GM23338 (cell line): Measurements from ENCODE around the gene PCDHGB3. TPM values are rescaled to one million over a fixed set of nuclear protein-coding genes. Genes with fewer than 3 reads are reported as not detected.

ENCODE experiments used
- ATAC-seq: fragments of 200-7000 bp; cut with Tn5 transposase; 3 replicates; pipeline ENCODE4 v1.9.1; 2020
- DNase-seq: peaks from one replicate; pipeline ENCODE4 v3.0.0-alpha.2; 2015; ENCODE audit warnings: low spot score
- H2AFZ ChIP-seq: fragments of 200-600 bp; sonication (generic); 2 replicates; pipeline ENCODE4 v1.8.0; 2016; ENCODE audit warnings: antibody characterized with exemption, mild to moderate bottlenecking, moderate library complexity
- H3F3A ChIP-seq: fragments of 200-600 bp; sonication (generic); replicated peaks from 2 replicates; pipeline ENCODE4 v1.8.0; 2017; ENCODE audit warnings: antibody characterized with exemption, mixed run types, low read depth
- H3K27ac ChIP-seq: fragments of 200-600 bp; sonication (generic); 2 replicates; pipeline ENCODE4 v1.6.1; 2016; ENCODE audit warnings: low read depth
- H3K27me3 ChIP-seq: fragments of 200-600 bp; sonication (generic); 2 replicates; pipeline ENCODE4 v1.8.0; 2016; ENCODE audit warnings: mild to moderate bottlenecking, mixed run types, moderate library complexity; ENCODE audit not compliant: insufficient read depth
- H3K36me3 ChIP-seq: fragments of 200-600 bp; sonication (generic); 2 replicates; pipeline ENCODE4 v1.8.0; 2016; ENCODE audit warnings: mild to moderate bottlenecking; ENCODE audit not compliant: insufficient read depth
- H3K4me1 ChIP-seq: fragments of 200-600 bp; sonication (generic); 2 replicates; pipeline ENCODE4 v1.8.0; 2016; ENCODE audit warnings: mild to moderate bottlenecking, moderate library complexity; ENCODE audit not compliant: insufficient read depth
- H3K4me2 ChIP-seq: fragments of 200-600 bp; sonication (generic); 2 replicates; pipeline ENCODE4 v1.7.1; 2017; ENCODE audit warnings: mixed run types
- H3K4me3 ChIP-seq: fragments of 200-600 bp; sonication (generic); 2 replicates; pipeline ENCODE4 v1.6.1; 2016; ENCODE audit warnings: mixed run types
- H3K79me2 ChIP-seq: fragments of 200-600 bp; sonication (generic); replicated peaks from 2 replicates; pipeline ENCODE4 v1.8.0; 2017; ENCODE audit warnings: mild to moderate bottlenecking; ENCODE audit not compliant: insufficient read depth
- H3K9me2 ChIP-seq: fragments of 200-600 bp; sonication (generic); 2 replicates; pipeline ENCODE4 v1.8.0; 2017; ENCODE audit not compliant: insufficient read depth
- H4K20me1 ChIP-seq: fragments of 200-600 bp; sonication (generic); replicated peaks from 2 replicates; pipeline ENCODE4 v1.8.0; 2017; ENCODE audit warnings: mild to moderate bottlenecking; ENCODE audit not compliant: insufficient read depth
- H3K27ac Mint-ChIP-seq: 2 replicates; pipeline ENCODE4 v1.8.0; 2020; ENCODE audit warnings: inconsistent platforms, mild to moderate bottlenecking, moderate library complexity, mixed read lengths
- H3K27me3 Mint-ChIP-seq: 3 replicates; pipeline ENCODE4 v1.8.0; 2022; ENCODE audit warnings: low read depth, mild to moderate bottlenecking, moderate library complexity, mixed read lengths, inconsistent platforms; ENCODE audit not compliant: insufficient read depth, poor library complexity
- H3K36me3 Mint-ChIP-seq: 3 replicates; pipeline ENCODE4 v1.8.0; 2021; ENCODE audit warnings: low read depth, mild to moderate bottlenecking, inconsistent platforms, moderate library complexity, mixed read lengths
- H3K4me1 Mint-ChIP-seq: 3 replicates; pipeline ENCODE4 v1.8.0; 2020; ENCODE audit warnings: mild to moderate bottlenecking, inconsistent platforms, mixed read lengths
- H3K4me3 Mint-ChIP-seq: 3 replicates; pipeline ENCODE4 v1.8.0; 2021; ENCODE audit warnings: moderate library complexity, mild to moderate bottlenecking, inconsistent platforms, mixed read lengths
- H3K9me3 Mint-ChIP-seq: 3 replicates; pipeline ENCODE4 v1.8.0; 2020; ENCODE audit warnings: moderate library complexity, mild to moderate bottlenecking, inconsistent platforms, mixed read lengths
- NANOG ChIP-seq: IDR thresholded peaks from 2 replicates; pipeline ENCODE4 v1.6.1; 2016; ENCODE audit warnings: antibody characterized with exemption, borderline replicate concordance
- polyA plus RNA-seq: library from polyadenylated mRNA; unstranded; fragments of >200 nt; fragmentation: Nextera tagmentation; extraction: Ambion mirVana; gene quantifications from 2 replicates; pipeline ENCODE4 v1.2.1, GENCODE V29; 2016
- total RNA-seq: library from RNA; depleted of rRNA; stranded (reverse); fragments of >200 nt; shearing (Covaris generic); gene quantifications from 2 replicates; pipeline ENCODE4 v1.2.3, GENCODE V29; 2014
- TF ChIP-seq, protein P1 (sequence below): fragments of 250-450 bp; sonication (Bioruptor Pico); IDR thresholded peaks from 2 replicates; pipeline ENCODE4 v1.5.0; 2020; ENCODE audit warnings: mild to moderate bottlenecking, moderate library complexity
- TF ChIP-seq, protein P2 (sequence below), 2 experiments: fragments of 200-600 bp in 1 of 2; sonication (generic) in 1 of 2; conservative IDR thresholded peaks; 2 replicates each; pipeline versions ENCODE4 v1.5.1 to v1.6.1; 2016 to 2017; ENCODE audit warnings: antibody characterized with exemption in 2 of 2, low read depth in 2 of 2, mild to moderate bottlenecking in 2 of 2, moderate library complexity in 1 of 2

PCDHGB3 gene
- total and polyA plus RNA-seq, 2 experiments from 2014 or later, result 0.24 to 5.8 TPM

DNA sequence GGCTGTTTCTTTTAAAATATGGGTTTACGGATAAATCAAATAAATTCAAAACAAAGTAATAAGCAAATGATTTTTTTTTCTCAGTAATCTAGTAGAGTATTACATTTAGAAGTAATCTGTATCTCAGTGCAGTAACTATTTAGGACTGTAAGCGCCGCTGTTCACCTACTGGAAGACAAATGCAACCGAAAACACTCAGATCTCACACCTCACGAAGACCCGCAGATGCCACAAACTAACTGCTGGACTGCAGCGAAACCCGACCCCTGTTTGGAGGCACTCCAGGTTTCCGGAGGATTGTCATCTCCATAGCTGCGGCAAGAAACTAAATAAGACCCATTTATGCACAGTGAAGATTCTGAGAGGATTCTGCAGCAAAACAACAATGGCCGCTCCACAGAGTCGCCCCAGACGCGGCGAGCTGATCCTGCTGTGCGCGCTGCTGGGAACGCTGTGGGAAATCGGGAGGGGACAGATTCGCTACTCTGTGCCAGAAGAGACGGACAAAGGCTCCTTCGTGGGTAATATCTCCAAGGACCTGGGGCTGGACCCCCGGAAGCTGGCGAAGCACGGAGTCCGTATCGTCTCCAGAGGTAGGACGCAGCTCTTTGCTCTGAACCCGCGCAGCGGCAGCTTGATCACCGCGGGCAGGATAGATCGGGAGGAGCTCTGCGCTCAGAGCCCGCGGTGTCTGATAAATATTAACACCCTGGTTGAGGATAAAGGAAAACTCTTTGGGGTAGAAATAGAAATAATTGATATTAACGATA, 22.6 kb downstream of the PCDHGB3 start, which contains the start of gene PCDHGA8:
Gene PCDHGA8 (plus strand): TSS at position 205 of the 770 bp plus-strand sequence. CDS start 181 bp downstream, at position 386.
- no peak for DNase-seq
- peaks cover 7% of the 10 kb centered on the region; the same call in 1 of the 2 replicates for H3K36me3 ChIP-seq
- Mint-ChIP-seq H3K27ac (no peak within 1 kb of the TSS), H3K9me3 (peaks cover 87% of the 10 kb centered on the region), H3K36me3 (peaks cover 83% of the 10 kb centered on the region), H3K4me3 (no peak within 1 kb of the TSS), H3K27me3 (peaks cover 8% of the 10 kb centered on the region), H3K4me1 (no peaks in the 10 kb centered on the region; the same call in 2 of the 3 replicates)
- H3F3A ChIP-seq, result no peaks in the 10 kb centered on the region
- no peak within 1 kb of the TSS for H2AFZ ChIP-seq
- 0 out of 2 replicates have a peak, but pooled peaks cover 5% of the 10 kb centered on the region for H3K4me1 ChIP-seq
- no peak within 1 kb of the TSS for H3K27ac ChIP-seq
- no peaks in the 10 kb centered on the region for H4K20me1 ChIP-seq
- H3K4me2 ChIP-seq, result 0 out of 2 replicates have a peak within 1 kb of the TSS, but pooled peaks have one; percentile 15
- H3K9me2 ChIP-seq, result no peaks in the 10 kb centered on the region
- 0 out of 2 replicates have a peak, but pooled peaks cover 5% of the 10 kb centered on the region for H3K79me2 ChIP-seq
- TF ChIP-seq, protein P1, sequence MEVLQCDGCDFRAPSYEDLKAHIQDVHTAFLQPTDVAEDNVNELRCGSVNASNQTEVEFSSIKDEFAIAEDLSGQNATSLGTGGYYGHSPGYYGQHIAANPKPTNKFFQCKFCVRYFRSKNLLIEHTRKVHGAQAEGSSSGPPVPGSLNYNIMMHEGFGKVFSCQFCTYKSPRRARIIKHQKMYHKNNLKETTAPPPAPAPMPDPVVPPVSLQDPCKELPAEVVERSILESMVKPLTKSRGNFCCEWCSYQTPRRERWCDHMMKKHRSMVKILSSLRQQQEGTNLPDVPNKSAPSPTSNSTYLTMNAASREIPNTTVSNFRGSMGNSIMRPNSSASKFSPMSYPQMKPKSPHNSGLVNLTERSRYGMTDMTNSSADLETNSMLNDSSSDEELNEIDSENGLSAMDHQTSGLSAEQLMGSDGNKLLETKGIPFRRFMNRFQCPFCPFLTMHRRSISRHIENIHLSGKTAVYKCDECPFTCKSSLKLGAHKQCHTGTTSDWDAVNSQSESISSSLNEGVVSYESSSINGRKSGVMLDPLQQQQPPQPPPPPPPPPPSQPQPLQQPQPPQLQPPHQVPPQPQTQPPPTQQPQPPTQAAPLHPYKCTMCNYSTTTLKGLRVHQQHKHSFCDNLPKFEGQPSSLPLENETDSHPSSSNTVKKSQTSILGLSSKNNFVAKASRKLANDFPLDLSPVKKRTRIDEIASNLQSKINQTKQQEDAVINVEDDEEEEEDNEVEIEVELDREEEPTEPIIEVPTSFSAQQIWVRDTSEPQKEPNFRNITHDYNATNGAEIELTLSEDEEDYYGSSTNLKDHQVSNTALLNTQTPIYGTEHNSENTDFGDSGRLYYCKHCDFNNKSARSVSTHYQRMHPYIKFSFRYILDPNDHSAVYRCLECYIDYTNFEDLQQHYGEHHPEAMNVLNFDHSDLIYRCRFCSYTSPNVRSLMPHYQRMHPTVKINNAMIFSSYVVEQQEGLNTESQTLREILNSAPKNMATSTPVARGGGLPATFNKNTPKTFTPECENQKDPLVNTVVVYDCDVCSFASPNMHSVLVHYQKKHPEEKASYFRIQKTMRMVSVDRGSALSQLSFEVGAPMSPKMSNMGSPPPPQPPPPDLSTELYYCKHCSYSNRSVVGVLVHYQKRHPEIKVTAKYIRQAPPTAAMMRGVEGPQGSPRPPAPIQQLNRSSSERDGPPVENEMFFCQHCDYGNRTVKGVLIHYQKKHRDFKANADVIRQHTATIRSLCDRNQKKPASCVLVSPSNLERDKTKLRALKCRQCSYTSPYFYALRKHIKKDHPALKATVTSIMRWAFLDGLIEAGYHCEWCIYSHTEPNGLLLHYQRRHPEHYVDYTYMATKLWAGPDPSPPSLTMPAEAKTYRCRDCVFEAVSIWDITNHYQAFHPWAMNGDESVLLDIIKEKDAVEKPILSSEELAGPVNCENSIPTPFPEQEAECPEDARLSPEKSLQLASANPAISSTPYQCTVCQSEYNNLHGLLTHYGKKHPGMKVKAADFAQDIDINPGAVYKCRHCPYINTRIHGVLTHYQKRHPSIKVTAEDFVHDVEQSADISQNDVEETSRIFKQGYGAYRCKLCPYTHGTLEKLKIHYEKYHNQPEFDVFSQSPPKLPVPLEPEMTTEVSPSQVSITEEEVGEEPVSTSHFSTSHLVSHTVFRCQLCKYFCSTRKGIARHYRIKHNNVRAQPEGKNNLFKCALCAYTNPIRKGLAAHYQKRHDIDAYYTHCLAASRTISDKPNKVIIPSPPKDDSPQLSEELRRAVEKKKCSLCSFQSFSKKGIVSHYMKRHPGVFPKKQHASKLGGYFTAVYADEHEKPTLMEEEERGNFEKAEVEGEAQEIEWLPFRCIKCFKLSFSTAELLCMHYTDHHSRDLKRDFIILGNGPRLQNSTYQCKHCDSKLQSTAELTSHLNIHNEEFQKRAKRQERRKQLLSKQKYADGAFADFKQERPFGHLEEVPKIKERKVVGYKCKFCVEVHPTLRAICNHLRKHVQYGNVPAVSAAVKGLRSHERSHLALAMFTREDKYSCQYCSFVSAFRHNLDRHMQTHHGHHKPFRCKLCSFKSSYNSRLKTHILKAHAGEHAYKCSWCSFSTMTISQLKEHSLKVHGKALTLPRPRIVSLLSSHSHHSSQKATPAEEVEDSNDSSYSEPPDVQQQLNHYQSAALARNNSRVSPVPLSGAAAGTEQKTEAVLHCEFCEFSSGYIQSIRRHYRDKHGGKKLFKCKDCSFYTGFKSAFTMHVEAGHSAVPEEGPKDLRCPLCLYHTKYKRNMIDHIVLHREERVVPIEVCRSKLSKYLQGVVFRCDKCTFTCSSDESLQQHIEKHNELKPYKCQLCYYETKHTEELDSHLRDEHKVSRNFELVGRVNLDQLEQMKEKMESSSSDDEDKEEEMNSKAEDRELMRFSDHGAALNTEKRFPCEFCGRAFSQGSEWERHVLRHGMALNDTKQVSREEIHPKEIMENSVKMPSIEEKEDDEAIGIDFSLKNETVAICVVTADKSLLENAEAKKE (CRISPR knock-in tag), result no peak
- no peak for TF ChIP-seq NANOG
- TF ChIP-seq, protein P2, sequence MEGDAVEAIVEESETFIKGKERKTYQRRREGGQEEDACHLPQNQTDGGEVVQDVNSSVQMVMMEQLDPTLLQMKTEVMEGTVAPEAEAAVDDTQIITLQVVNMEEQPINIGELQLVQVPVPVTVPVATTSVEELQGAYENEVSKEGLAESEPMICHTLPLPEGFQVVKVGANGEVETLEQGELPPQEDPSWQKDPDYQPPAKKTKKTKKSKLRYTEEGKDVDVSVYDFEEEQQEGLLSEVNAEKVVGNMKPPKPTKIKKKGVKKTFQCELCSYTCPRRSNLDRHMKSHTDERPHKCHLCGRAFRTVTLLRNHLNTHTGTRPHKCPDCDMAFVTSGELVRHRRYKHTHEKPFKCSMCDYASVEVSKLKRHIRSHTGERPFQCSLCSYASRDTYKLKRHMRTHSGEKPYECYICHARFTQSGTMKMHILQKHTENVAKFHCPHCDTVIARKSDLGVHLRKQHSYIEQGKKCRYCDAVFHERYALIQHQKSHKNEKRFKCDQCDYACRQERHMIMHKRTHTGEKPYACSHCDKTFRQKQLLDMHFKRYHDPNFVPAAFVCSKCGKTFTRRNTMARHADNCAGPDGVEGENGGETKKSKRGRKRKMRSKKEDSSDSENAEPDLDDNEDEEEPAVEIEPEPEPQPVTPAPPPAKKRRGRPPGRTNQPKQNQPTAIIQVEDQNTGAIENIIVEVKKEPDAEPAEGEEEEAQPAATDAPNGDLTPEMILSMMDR (conservative IDR thresholded peaks at IDR 0.05; ENCODE audit: low read depth in 2 of 2), result peak in 1 of 2 experiments; percentile 17; a peak in 1 of 4 replicates
- no peak for ATAC-seq
- H3K4me3 ChIP-seq, result peak within 1 kb of the TSS; percentile 25; the same call in 1 of the 2 replicates
- peaks cover 7% of the 10 kb centered on the region; the same call in 1 of the 2 replicates for H3K27me3 ChIP-seq
